ENCODE results near the gene HOXB3. TPM values are rescaled to one million over a fixed set of nuclear protein-coding genes. Genes with fewer than 3 reads are reported as not detected.

The HOXB3 gene
- total RNA-seq, 4 donors from 2014 or later: 1.3 to 5.5 (median 2.2) TPM

DNA sequence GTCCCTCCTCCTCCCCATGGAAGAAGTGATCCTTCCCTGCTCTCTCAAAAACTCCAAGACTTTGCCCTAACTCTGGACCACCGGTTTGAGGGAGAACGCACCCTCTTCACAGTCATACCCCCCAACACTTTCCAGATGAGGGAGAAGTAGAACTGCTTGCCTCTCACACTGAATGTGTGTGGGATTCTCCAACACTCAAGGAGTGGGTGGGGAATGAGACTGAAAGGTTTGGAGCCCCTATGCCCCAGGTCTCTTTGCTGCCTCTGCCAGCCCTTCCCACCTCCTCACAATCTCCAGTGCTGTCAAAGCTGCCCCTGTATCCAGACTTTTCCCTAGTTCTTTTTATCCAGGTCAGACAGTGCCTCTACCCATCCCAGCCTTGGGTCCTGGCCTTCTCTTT lies 23.3 kb downstream of the HOXB3 start:
- Histone ChIP-seq H3K27ac (peak overlapping the region in 3 of 4 donors; percentile 56 to 78 (median 57)), H3K27me3 (peaks cover 21 to 29% (median 29%) of the 10 kb centered on the region in 3 donors), H3K4me3 (no peak overlapping the region), H3K9me3 (no peaks in the 10 kb centered on the region), H3K36me3 (no peaks in the 10 kb centered on the region), H3K4me1 (peaks cover 0 to 7% of the 10 kb centered on the region in 2 donors)
- DNase-seq (no peak), ATAC-seq (no peak)
- TF ChIP-seq, protein P1, sequence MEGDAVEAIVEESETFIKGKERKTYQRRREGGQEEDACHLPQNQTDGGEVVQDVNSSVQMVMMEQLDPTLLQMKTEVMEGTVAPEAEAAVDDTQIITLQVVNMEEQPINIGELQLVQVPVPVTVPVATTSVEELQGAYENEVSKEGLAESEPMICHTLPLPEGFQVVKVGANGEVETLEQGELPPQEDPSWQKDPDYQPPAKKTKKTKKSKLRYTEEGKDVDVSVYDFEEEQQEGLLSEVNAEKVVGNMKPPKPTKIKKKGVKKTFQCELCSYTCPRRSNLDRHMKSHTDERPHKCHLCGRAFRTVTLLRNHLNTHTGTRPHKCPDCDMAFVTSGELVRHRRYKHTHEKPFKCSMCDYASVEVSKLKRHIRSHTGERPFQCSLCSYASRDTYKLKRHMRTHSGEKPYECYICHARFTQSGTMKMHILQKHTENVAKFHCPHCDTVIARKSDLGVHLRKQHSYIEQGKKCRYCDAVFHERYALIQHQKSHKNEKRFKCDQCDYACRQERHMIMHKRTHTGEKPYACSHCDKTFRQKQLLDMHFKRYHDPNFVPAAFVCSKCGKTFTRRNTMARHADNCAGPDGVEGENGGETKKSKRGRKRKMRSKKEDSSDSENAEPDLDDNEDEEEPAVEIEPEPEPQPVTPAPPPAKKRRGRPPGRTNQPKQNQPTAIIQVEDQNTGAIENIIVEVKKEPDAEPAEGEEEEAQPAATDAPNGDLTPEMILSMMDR (IDR thresholded peaks at IDR 0.05 in 4 of 5, conservative IDR thresholded peaks at IDR 0.05 in 1 of 5): no peak
- no peak for TF ChIP-seq POLR2A (IDR thresholded peaks at IDR 0.05)
- intact Hi-C loops (cut with DNase I; ENCODE audit: low total_unique reads) (no loop called here), in situ Hi-C loops (cut with MboI; ENCODE audit: low sequenced_read_pairs in 4 of 4) (no loop called here)

DNA sequence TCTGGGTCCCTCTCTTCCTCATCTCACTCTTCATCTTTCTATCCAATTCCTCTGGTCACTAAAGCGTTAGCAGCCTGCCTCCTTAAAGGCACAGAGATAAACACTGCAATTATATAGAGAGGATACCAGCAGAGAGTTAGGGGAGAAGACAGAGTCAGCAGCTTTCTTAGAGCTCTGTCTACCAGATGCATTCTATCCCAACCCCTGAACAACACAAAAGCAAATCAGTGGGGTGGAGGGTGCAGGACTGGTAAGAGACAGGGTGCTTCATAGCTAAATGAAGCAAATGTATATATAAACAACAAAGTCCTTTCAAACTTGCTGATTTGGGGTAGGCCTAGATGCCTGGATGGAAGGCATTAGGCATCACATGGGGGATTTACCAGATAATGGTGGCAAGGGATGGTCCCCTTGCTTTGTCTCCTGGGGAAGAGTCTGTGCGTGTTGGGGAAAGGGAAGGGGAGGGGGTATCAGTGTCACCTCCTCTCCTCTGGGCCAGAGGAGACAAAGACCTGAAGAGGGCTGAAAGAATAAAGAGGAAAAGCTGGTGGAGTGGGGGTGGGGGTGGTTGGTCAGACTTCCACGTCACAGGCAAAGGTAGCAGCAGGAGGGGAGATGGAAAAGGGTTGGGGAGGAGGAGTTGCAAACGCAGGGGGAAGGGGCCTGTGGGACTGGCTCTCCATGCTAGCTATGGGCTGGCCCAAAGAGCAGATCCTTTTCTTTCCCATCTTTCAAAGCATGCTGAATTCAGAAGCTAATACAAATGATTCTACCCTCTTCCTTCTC lies 23.9 kb downstream of the HOXB3 start:
- no peak overlapping the region for H3K4me3 ChIP-seq
- H3K36me3 ChIP-seq: no peaks in the 10 kb centered on the region
- no peak for TF ChIP-seq POLR2A (IDR thresholded peaks at IDR 0.05)
- TF ChIP-seq, protein P1 (IDR thresholded peaks at IDR 0.05 in 4 of 5, conservative IDR thresholded peaks at IDR 0.05 in 1 of 5): no peak
- H3K9me3 ChIP-seq: no peaks in the 10 kb centered on the region
- peak overlapping the region in 3 of 4 donors; percentile 56 to 78 (median 57) for H3K27ac ChIP-seq
- ATAC-seq (no peak), DNase-seq (no peak)
- peaks cover 0 to 6% of the 10 kb centered on the region in 2 donors for H3K4me1 ChIP-seq
- intact Hi-C loops (cut with DNase I; ENCODE audit: low total_unique reads): no loop called here
- in situ Hi-C loops (cut with MboI; ENCODE audit: low sequenced_read_pairs in 4 of 4): no loop called here
- peaks cover 21 to 29% (median 24%) of the 10 kb centered on the region in 3 donors for H3K27me3 ChIP-seq

DNA sequence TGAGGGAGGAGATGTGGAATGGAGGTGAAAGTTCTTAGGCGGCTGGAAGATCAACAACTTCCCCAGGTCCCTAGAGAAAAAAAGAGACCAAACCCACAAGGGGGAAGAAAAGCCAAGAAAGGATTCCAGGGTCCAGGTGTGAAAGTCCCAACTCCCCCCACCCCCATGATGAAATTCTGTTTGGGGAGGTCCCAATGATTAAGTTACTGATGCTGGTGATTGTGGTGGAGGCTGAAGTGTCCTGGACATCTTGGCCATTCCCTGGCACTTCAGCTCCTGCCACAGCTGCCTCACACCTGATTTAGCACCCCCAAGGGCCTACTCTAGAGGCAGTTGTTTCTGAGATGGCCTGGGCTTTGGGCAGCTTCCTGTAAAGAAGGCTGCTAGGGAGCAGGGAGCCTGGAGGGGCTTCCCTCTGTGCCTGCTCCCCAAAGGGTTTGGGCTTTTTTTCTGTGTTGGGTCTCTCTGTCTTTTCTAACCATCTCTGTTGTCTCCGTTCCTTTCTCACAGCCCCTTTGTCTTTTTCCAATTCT lies 25.0 kb downstream of the HOXB3 start:
- ATAC-seq: no peak
- Histone ChIP-seq H3K27me3 (peaks cover 21% of the 10 kb centered on the region in 3 donors), H3K36me3 (no peaks in the 10 kb centered on the region), H3K27ac (peak overlapping the region; percentile 4 to 67 (median 43)), H3K9me3 (no peaks in the 10 kb centered on the region), H3K4me1 (peaks cover 0 to 6% of the 10 kb centered on the region in 2 donors), H3K4me3 (peak overlapping the region in 1 of 4 donors; percentile 53)
- intact Hi-C loops (cut with DNase I; ENCODE audit: low total_unique reads) (no loop called here), in situ Hi-C loops (cut with MboI; ENCODE audit: low sequenced_read_pairs in 4 of 4) (no loop called here)
- DNase-seq: no peak
- TF ChIP-seq POLR2A (IDR thresholded peaks at IDR 0.05): no peak
- TF ChIP-seq, protein P1 (IDR thresholded peaks at IDR 0.05 in 4 of 5, conservative IDR thresholded peaks at IDR 0.05 in 1 of 5): no peak

GRCh38 chr17:48564188-48565021 lies 25.6 kb downstream of the HOXB3 start:
- Histone ChIP-seq H3K36me3 (no peaks in the 10 kb centered on the region), H3K27ac (peak overlapping the region; percentile 4 to 67 (median 62)), H3K4me3 (peak overlapping the region; percentile 53 to 62 (median 56)), H3K9me3 (no peaks in the 10 kb centered on the region), H3K27me3 (peaks cover 14 to 21% (median 15%) of the 10 kb centered on the region in 3 donors), H3K4me1 (no peaks in the 10 kb centered on the region)
- no peak for TF ChIP-seq POLR2A (IDR thresholded peaks at IDR 0.05)
- TF ChIP-seq, protein P1 (IDR thresholded peaks at IDR 0.05 in 4 of 5, conservative IDR thresholded peaks at IDR 0.05 in 1 of 5): no peak
- ATAC-seq (peak in 1 of 2 donors; percentile 39), DNase-seq (no peak)
- intact Hi-C loops (cut with DNase I; ENCODE audit: low total_unique reads) (no loop called here), in situ Hi-C loops (cut with MboI; ENCODE audit: low sequenced_read_pairs in 4 of 4) (no loop called here)

Measured in gastrocnemius medialis (tissue), 4 donors.